Activated CD4-positive, alpha-beta memory T cell treated with anti-CD3 and anti-CD28 coated beads, Interleukin-2, amount 10 ng/mL, durations not matched to agents 7 days and 5 days (primary cell): ENCODE measurements around the gene IGSF9. TPM values are rescaled to one million over a fixed set of nuclear protein-coding genes. Genes with fewer than 3 reads are reported as not detected.

Experiments
- CTCF ChIA-PET: fragments of 350-600 bp; sonication (Branson Sonifier 250); formaldehyde crosslinking; loops from one replicate; lab custom pipeline; 2021; ENCODE audit warnings: antibody characterized with exemption, inconsistent platforms; lab: Charles Lee
- POLR2A ChIA-PET: fragments of 350-600 bp; sonication (Branson Sonifier 250); formaldehyde crosslinking; loops from one replicate; lab custom pipeline; 2021; ENCODE audit warnings: antibody characterized with exemption; lab: Charles Lee
- DNase-seq: peaks from one replicate; pipeline ENCODE4 v3.0.0-alpha.2; 2020
- H3K27ac Mint-ChIP-seq: one replicate; pipeline ENCODE4 v1.8.0; 2021; ENCODE audit warnings: mild to moderate bottlenecking, mixed read lengths
- H3K27me3 Mint-ChIP-seq: one replicate; pipeline ENCODE4 v1.8.0; 2021; ENCODE audit warnings: mixed read lengths
- H3K36me3 Mint-ChIP-seq: one replicate; pipeline ENCODE4 v1.8.0; 2021; ENCODE audit warnings: low read depth, mixed read lengths
- H3K4me1 Mint-ChIP-seq: one replicate; pipeline ENCODE4 v1.8.0; 2021; ENCODE audit warnings: mixed read lengths
- H3K4me3 Mint-ChIP-seq: one replicate; pipeline ENCODE4 v1.8.0; 2021; ENCODE audit warnings: mild to moderate bottlenecking, mixed read lengths
- H3K9me3 Mint-ChIP-seq: one replicate; pipeline ENCODE4 v1.8.0; 2021; ENCODE audit warnings: mixed read lengths
- total RNA-seq, 2 experiments: library from RNA; stranded (reverse); gene quantifications; one replicate each; pipeline ENCODE4 v1.2.3, GENCODE V29; 2021

IGSF9 gene
- total RNA-seq, 2 experiments from 2014 or later = not detected

DNA sequence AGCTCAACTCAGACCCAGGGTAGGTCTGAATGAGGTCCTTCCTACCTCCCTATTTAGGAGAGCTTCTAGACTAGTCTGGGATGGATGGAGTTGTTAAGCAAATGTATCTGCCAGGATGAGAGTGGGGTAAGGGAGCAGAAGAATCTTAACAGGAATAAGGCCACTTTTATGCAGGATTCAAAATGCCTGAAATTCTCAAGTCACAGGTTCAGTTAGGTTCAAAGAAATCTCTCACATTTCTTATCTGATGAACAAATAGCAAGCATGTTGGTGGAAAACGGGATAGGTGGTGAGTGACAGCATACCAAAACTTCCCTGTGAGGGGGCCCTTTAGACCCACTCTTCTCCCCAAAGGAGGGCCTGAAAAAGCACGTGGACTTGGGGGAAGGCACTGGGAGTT is 5.6 kb upstream of the IGSF9 start:
- peaks cover under 1% of the 10 kb centered on the region for H3K4me1 Mint-ChIP-seq

GRCh38 chr1:159949981-159950381 is 4.6 kb upstream of the IGSF9 start:
- Mint-ChIP-seq H3K4me3 (no peak overlapping the region), H3K27me3 (peaks cover 66% of the 10 kb centered on the region), H3K4me1 (peaks cover 5% of the 10 kb centered on the region), H3K36me3 (no peaks in the 10 kb centered on the region), H3K9me3 (no peaks in the 10 kb centered on the region), H3K27ac (no peak overlapping the region)
- CTCF ChIA-PET = interaction anchor here (1.7 kb wide), 1 partner anchor 56 kb away, joined by 5 read pairs; no protein-coding TSS in a partner anchor
- POLR2A ChIA-PET = no interaction called here
- DNase-seq = no peak

More for the DNA sequence above, 5.6 kb upstream of the IGSF9 start:
- Mint-ChIP-seq H3K9me3 (no peaks in the 10 kb centered on the region), H3K36me3 (no peaks in the 10 kb centered on the region), H3K4me3 (no peak overlapping the region), H3K27ac (no peak overlapping the region), H3K27me3 (peaks cover 62% of the 10 kb centered on the region)
- CTCF ChIA-PET = no interaction called here
- POLR2A ChIA-PET = no interaction called here
- DNase-seq = no peak

DNA sequence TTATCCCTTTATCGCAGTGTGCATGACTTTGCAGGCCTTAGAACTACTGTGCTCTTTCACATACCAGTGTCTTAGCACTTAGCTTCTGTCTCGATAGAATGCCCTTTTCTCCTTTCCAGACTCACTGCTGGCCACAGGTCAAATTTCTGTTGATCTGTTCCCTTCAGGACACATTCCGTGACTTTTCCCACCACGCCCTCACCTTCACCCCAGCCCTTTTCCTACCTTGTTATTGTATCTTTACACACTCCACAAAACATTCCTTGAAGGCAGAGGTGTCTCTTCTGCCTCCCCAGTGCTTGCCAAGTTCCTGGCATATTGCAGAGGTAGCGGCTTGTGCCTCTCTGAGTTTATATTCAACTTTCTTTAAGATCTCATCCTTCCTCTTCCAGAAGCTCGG is 3.7 kb upstream of the IGSF9 start:
- ChIA-PET POLR2A (no interaction called here), CTCF (interaction anchor here (1.7 kb wide), 1 partner anchor 57 kb away, joined by 5 read pairs; no protein-coding TSS in a partner anchor)
- Mint-ChIP-seq H3K27ac (no peak overlapping the region), H3K9me3 (no peaks in the 10 kb centered on the region), H3K4me3 (no peak overlapping the region), H3K4me1 (peaks cover 5% of the 10 kb centered on the region), H3K27me3 (peaks cover 71% of the 10 kb centered on the region), H3K36me3 (no peaks in the 10 kb centered on the region)
- no peak for DNase-seq

- DNase-seq = no peak
- peaks cover 5% of the 10 kb centered on the region for H3K4me1 Mint-ChIP-seq
- no peaks in the 10 kb centered on the region for H3K36me3 Mint-ChIP-seq
- ChIA-PET POLR2A (no interaction called here), CTCF (no interaction called here)
- no peak overlapping the region for H3K27ac Mint-ChIP-seq
- H3K4me3 Mint-ChIP-seq = no peak overlapping the region
- peaks cover 73% of the 10 kb centered on the region for H3K27me3 Mint-ChIP-seq
- H3K9me3 Mint-ChIP-seq = no peaks in the 10 kb centered on the region
Observed at GRCh38 chr1:159947942-159948341, 2.5 kb upstream of the IGSF9 start.

- H3K4me1 Mint-ChIP-seq = peaks cover 5% of the 10 kb centered on the region
- H3K4me3 Mint-ChIP-seq = no peak overlapping the region
- no peaks in the 10 kb centered on the region for H3K36me3 Mint-ChIP-seq
- H3K27ac Mint-ChIP-seq = no peak overlapping the region
- no peaks in the 10 kb centered on the region for H3K9me3 Mint-ChIP-seq
- POLR2A ChIA-PET = no interaction called here
- CTCF ChIA-PET = interaction anchor here (1.0 to 1.5 kb wide), 2 partner anchors 54 to 59 kb away, joined by 3 to 4 read pairs; no protein-coding TSS in a partner anchor
- DNase-seq = no peak
- H3K27me3 Mint-ChIP-seq = peaks cover 68% of the 10 kb centered on the region
Observed at GRCh38 chr1:159946242-159947187, 1.1 kb upstream of the IGSF9 start.

DNA sequence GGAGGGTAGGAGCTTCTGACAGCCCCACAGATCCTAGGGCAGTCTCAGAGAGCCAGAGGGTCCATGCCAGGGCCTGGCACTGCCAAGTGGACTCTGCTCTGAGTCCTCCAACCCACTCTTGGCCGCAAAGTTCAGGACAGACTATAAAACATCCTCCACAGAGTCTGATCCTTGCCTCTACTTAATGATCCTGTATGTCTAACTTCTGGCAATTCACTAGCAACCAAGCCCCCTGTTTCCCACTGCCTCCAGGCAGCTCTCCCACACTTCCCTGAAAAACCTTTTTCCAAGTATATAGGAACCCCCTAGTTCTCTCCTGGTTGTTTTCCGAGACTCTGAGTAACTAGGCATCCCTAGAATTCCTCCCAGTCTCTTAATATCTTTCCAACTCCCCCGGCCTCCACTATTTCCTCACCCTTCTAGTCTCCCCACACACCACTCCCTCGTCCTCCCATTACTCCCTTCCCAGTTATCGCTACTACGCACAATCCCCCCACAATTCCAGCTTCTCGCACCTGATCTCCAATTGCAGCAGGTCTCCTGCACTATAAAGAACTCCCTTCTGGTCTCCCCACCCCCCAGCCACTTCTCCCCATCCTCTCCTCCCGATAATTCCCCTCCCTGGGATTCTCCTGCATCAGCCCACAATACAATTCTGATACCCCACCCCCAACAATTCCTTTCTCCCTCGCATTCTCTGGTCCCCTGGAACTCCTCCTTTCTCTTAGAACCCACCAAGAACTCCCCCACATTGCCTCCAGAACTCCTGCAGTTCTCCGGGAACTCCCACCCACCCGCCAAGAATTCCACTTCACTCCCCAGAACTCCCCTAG is 574 bp downstream of the IGSF9 start:
- Mint-ChIP-seq H3K4me1 (peaks cover 5% of the 10 kb centered on the region), H3K4me3 (no peak overlapping the region), H3K27ac (no peak overlapping the region), H3K36me3 (no peaks in the 10 kb centered on the region), H3K27me3 (peaks cover 62% of the 10 kb centered on the region), H3K9me3 (no peaks in the 10 kb centered on the region)
- ChIA-PET CTCF (interaction anchor here (1.0 kb wide), 2 partner anchors 8 to 61 kb away, joined by 3 read pairs; no protein-coding TSS in a partner anchor), POLR2A (no interaction called here)
- no peak for DNase-seq

- POLR2A ChIA-PET = no interaction called here
Observed at GRCh38 chr1:159943908-159944622, 1.3 kb downstream of the IGSF9 start.

GRCh38 chr1:159943278-159943640 is 2.2 kb downstream of the IGSF9 start:
- H3K4me1 Mint-ChIP-seq = peaks cover 12% of the 10 kb centered on the region
- DNase-seq = no peak
- no peak overlapping the region for H3K4me3 Mint-ChIP-seq
- ChIA-PET POLR2A (interaction anchor here (0.9 kb wide), 1 partner anchor 20 kb away, joined by 3 read pairs; no protein-coding TSS in a partner anchor), CTCF (no interaction called here)
- H3K27me3 Mint-ChIP-seq = peaks cover 59% of the 10 kb centered on the region
- H3K9me3 Mint-ChIP-seq = no peaks in the 10 kb centered on the region
- no peak overlapping the region for H3K27ac Mint-ChIP-seq
- no peaks in the 10 kb centered on the region for H3K36me3 Mint-ChIP-seq

More at GRCh38 chr1:159943908-159944622, 1.3 kb downstream of the IGSF9 start:
- H3K27ac Mint-ChIP-seq = no peak overlapping the region
- no peak for DNase-seq
- H3K9me3 Mint-ChIP-seq = no peaks in the 10 kb centered on the region
- H3K27me3 Mint-ChIP-seq = peaks cover 59% of the 10 kb centered on the region
- H3K4me3 Mint-ChIP-seq = no peak overlapping the region
- H3K36me3 Mint-ChIP-seq = no peaks in the 10 kb centered on the region
- H3K4me1 Mint-ChIP-seq = peaks cover 5% of the 10 kb centered on the region
- CTCF ChIA-PET = no interaction called here

DNA sequence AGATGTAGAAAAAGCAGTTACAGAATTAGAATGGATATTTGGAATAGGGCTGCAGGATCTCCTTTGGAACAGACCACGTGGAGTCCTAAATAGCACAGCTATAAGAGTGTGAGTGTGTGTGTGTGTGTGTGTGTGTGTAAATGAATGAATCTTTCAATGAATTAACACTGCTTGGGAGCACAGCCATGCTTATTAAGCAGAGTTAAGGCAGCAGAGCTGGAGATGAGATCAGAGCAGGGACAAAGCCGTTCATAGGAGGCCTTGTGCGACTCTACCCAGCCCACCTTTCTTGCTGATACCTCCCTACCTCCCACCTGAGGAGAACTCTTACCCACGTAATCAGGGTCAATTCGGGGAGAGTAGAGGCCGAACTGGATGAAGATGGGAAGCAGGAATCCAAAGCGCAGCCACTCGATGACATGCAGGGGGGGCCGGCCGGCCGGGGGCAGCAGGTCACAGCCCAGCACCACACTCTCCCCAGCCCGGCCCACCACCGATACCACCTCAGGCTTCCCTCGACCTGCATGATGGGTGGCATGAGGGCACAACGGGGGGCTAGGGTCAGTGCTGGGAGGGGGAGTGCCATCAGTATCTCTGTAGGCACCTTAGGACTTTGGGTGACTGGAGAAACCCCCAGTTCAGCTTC is 2.7 kb downstream of the IGSF9 start:
- POLR2A ChIA-PET = interaction anchor here (0.9 kb wide), 1 partner anchor 20 kb away, joined by 3 read pairs; no protein-coding TSS in a partner anchor
- H3K4me3 Mint-ChIP-seq = no peak overlapping the region
- H3K27ac Mint-ChIP-seq = no peak overlapping the region
- no peaks in the 10 kb centered on the region for H3K36me3 Mint-ChIP-seq
- H3K9me3 Mint-ChIP-seq = no peaks in the 10 kb centered on the region
- DNase-seq = no peak
- peaks cover 56% of the 10 kb centered on the region for H3K27me3 Mint-ChIP-seq
- CTCF ChIA-PET = no interaction called here
- H3K4me1 Mint-ChIP-seq = peaks cover 17% of the 10 kb centered on the region

DNA sequence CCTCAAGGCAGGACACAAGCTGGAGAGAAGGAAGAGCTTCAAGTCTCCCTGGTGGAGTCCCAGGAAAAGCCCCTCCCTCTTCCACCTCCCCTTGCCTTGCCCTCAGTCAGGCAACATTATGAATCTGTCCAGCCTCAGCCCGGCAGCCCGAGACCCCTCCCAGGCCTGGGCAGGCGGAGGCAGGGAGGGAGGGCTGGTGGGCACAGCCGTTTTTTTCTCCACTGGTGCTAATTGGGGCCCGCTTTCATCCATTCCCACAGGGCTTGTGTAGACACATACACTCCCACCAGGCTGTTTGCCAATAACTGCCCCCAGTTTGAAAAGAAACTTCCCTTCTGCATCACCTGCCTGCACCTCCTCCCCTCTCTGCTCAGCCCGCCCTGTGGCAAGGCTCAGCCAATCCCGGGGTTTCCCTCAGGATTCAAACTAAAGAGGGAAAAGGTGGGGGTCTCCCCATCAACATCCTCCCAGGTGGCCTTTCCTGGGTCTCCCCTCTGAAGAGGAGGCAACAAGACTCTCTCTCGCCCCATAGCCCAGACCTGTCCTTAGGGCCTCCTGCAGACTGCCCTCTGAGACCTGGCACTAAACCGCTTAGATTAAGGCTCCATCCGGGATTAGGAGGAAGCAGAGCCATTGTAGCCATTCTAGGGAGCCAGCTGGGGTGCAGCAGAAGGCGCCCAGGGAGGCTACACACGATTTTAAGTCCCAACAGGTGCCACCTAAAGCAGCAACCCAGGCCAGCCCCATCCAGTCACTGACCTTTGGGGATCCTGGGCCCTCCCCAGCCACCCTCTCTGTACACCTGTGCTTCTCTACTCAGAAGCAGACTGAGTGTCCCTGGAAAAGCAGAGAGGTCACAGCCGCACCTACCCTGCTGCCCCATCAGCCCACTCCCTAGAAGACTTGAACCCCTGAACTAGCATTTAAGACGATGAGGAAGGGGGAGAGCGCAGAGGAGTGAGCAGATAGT is 3.5 kb downstream of the IGSF9 start:
- ChIA-PET POLR2A (no interaction called here), CTCF (interaction anchor here (1.1 to 9.9 kb wide), 2 partner anchors 64 to 137 kb away, joined by 4 to 160 read pairs; no protein-coding TSS in a partner anchor)
- H3K36me3 Mint-ChIP-seq = no peaks in the 10 kb centered on the region
- no peak for DNase-seq
- H3K4me1 Mint-ChIP-seq = peaks cover 26% of the 10 kb centered on the region
- no peak overlapping the region for H3K4me3 Mint-ChIP-seq
- no peak overlapping the region for H3K27ac Mint-ChIP-seq
- peaks cover 50% of the 10 kb centered on the region for H3K27me3 Mint-ChIP-seq
- no peaks in the 10 kb centered on the region for H3K9me3 Mint-ChIP-seq

- ChIA-PET CTCF (interaction anchor here (1.1 to 9.9 kb wide), 2 partner anchors 65 to 138 kb away, joined by 4 to 160 read pairs; no protein-coding TSS in a partner anchor), POLR2A (interaction anchor here (9.3 kb wide), 1 partner anchor 17 kb away, joined by 56 read pairs; the partner anchor contains the start of gene TAGLN2)
- DNase-seq = no peak
- Mint-ChIP-seq H3K36me3 (no peaks in the 10 kb centered on the region), H3K27ac (no peak overlapping the region), H3K9me3 (no peaks in the 10 kb centered on the region), H3K4me1 (peaks cover 32% of the 10 kb centered on the region), H3K4me3 (no peak overlapping the region), H3K27me3 (peaks cover 42% of the 10 kb centered on the region)
Observed at GRCh38 chr1:159941141-159941540, 4.3 kb downstream of the IGSF9 start.
